K562 (cell line): ENCODE data around the gene CPSF4. TPM values are rescaled to one million over a fixed set of nuclear protein-coding genes. Genes with fewer than 3 reads are reported as not detected.

Experiments
- ATAC-seq: fragments of 200-7000 bp; cut with Tn5 transposase; 3 replicates; pipeline ENCODE4 v1.9.1; 2020; ENCODE audit warnings: moderate library complexity
- BruUV-seq: library from RNA; stranded (reverse); fragments of 400-500 nt; replicated peaks from 2 replicates; lab custom pipeline; 2021; lab: Mats Ljungman, UMichigan
- CTCF ChIA-PET: fragments of 300-600 bp; formaldehyde crosslinking; extraction: SDS; loops from one replicate; lab custom pipeline; 2021; ENCODE audit warnings: low intra/inter-chr PET ratio; lab: Yijun Ruan, JAX
- POLR2A ChIA-PET: fragments of 300-600, 350-650 bp; sonication (Branson Sonifier 250); formaldehyde crosslinking; extraction: SDS; loops from one replicate; lab custom pipeline; 2021; ENCODE audit warnings: antibody characterized with exemption, inconsistent platforms; lab: Yijun Ruan, JAX
- DNase-seq, 4 experiments: peaks; one replicate each; pipeline versions ENCODE4 v3.0.0 to v3.0.0-alpha.2; 2011 to 2018; ENCODE audit warnings: low spot score in 3 of 4, mixed read lengths in 3 of 4; ENCODE audit errors: extremely low read depth in 1 of 4
- FAIRE-seq: peaks from 2 replicates; lab custom pipeline; 2011; peaks lifted over from hg19 to GRCh38; lab: Jason Lieb, UNC
- H2AFZ ChIP-seq: 2 replicates; pipeline ENCODE4 v1.6.0; 2011; ENCODE audit warnings: low read depth, low read length, control low read depth, inconsistent platforms
- H3K27ac ChIP-seq: fragments of 200-600 bp; 3 replicates; pipeline ENCODE4 v1.8.0; 2011; ENCODE audit warnings: low read depth, mild to moderate bottlenecking, control low read depth, inconsistent platforms, low read length, moderate library complexity, mixed read lengths; ENCODE audit errors: extremely low read depth
- H3K27me3 ChIP-seq, 2 experiments: fragments of 300-600 bp in 1 of 2; 2 replicates in 1 of 2; 3 replicates in 1 of 2; pipeline versions ENCODE4 v1.6.0 to v1.8.0; 2011; ENCODE audit warnings: inconsistent platforms in 2 of 2, low read length in 2 of 2, mild to moderate bottlenecking in 1 of 2, mixed read lengths in 1 of 2, moderate library complexity in 1 of 2; ENCODE audit not compliant: control insufficient read depth in 2 of 2, insufficient read depth in 2 of 2
- H3K36me3 ChIP-seq: fragments of 300-600 bp; 3 replicates; pipeline ENCODE4 v1.8.0; 2011; ENCODE audit warnings: mild to moderate bottlenecking, low read length, inconsistent platforms; ENCODE audit not compliant: control insufficient read depth, insufficient read depth
- H3K4me1 ChIP-seq, 2 experiments: fragments of 200-600 bp in 1 of 2; replicated peaks in 1 of 2; 2 replicates in 1 of 2; 3 replicates in 1 of 2; pipeline versions ENCODE4 v1.5.1 to v1.8.0; 2011; ENCODE audit warnings: inconsistent platforms in 2 of 2, low read length in 2 of 2, mild to moderate bottlenecking in 1 of 2, mixed read lengths in 1 of 2, moderate library complexity in 1 of 2; ENCODE audit not compliant: control insufficient read depth in 2 of 2, insufficient read depth in 2 of 2
- H3K4me2 ChIP-seq: 2 replicates; pipeline ENCODE4 v1.6.1; 2011; ENCODE audit warnings: low read length, control low read depth, inconsistent platforms, mixed read lengths; ENCODE audit not compliant: insufficient read depth
- H3K4me3 ChIP-seq: fragments of 200-600 bp; sonication (generic), shearing (Covaris generic); 2 replicates; pipeline ENCODE4 v1.5.1; 2016; ENCODE audit warnings: control low read depth, inconsistent platforms
- H3K79me2 ChIP-seq: fragments of 200-600 bp; 3 replicates; pipeline ENCODE4 v1.8.0; 2011; ENCODE audit warnings: low read length, inconsistent platforms; ENCODE audit not compliant: control insufficient read depth, insufficient read depth
- H3K9ac ChIP-seq, 2 experiments: 2 replicates each; pipeline versions ENCODE4 v1.6.0 to v1.6.1; 2011; ENCODE audit warnings: low read depth in 2 of 2, low read length in 2 of 2, control low read depth in 1 of 2, inconsistent platforms in 1 of 2, mild to moderate bottlenecking in 1 of 2, mixed read lengths in 1 of 2; ENCODE audit not compliant: insufficient read depth in 1 of 2
- H3K9me1 ChIP-seq: one replicate; pipeline ENCODE4 v1.6.0; 2011; ENCODE audit warnings: inconsistent platforms, mild to moderate bottlenecking, low read length, moderate library complexity; ENCODE audit not compliant: control insufficient read depth, insufficient read depth
- H3K9me3 ChIP-seq: replicated peaks from 2 replicates; pipeline ENCODE4 v1.5.1; 2011; ENCODE audit warnings: low read depth, low read length, inconsistent platforms; ENCODE audit not compliant: control insufficient read depth, insufficient read depth
- H4K20me1 ChIP-seq: replicated peaks from 2 replicates; pipeline ENCODE4 v1.6.1; 2011; ENCODE audit warnings: low read length, inconsistent platforms, mixed read lengths; ENCODE audit not compliant: control insufficient read depth, insufficient read depth
- POLR2G ChIP-seq: fragments of 200-400 bp; formaldehyde crosslinking; IDR thresholded peaks from 2 replicates; pipeline ENCODE4 v1.6.1; 2017; ENCODE audit warnings: low read depth, mild to moderate bottlenecking, antibody characterized with exemption, low read length, moderate library complexity
- RBFOX2 ChIP-seq: fragments of 200-400 bp; formaldehyde crosslinking; IDR thresholded peaks from 2 replicates; pipeline ENCODE4 v1.6.1; 2017; ENCODE audit warnings: low read depth, mild to moderate bottlenecking, low read length, moderate library complexity
- SMARCA4 ChIP-seq: fragments of 450-650 bp; IDR thresholded peaks from 2 replicates; pipeline ENCODE4 v1.6.1; 2016
- TFAM ChIP-seq: fragments of 250-450 bp; sonication (Bioruptor Pico); conservative IDR thresholded peaks from 2 replicates; pipeline ENCODE4 v1.5.0; 2021; ENCODE audit warnings: mild to moderate bottlenecking, moderate library complexity
- THRAP3 ChIP-seq: fragments of 450-650 bp; IDR thresholded peaks from 2 replicates; pipeline ENCODE4 v1.6.1; 2016; ENCODE audit warnings: mild to moderate bottlenecking, inconsistent platforms, borderline replicate concordance
- WGBS: fragments of 100-300 bp; shearing (Covaris generic); methylation state at CpG from one replicate; pipeline ENCODE4 v1.1.6; 2016; ENCODE audit warnings: low coverage, mixed read lengths; ENCODE audit not compliant: insufficient coverage; ENCODE audit errors: missing lambda C conversion rate; 5-methylcytosine and 5-hydroxymethylcytosine counted together
- in situ Hi-C: fragments of 300-500 bp; cut with MboI; formaldehyde crosslinking; loops from 4 replicates; pipeline ENCODE4 v1.15.0; 2018; ENCODE audit warnings: inconsistent platforms, mixed read lengths
- intact Hi-C: fragments of 100-400 bp; cut with micrococcal nuclease; formaldehyde crosslinking; loops from 2 replicates; pipeline ENCODE4 v1.14.2; 2022
- polyA plus RNA-seq, 8 experiments: library from polyadenylated mRNA; depleted of rRNA in 4 of 8; stranded (reverse) in 5 of 8; unstranded in 3 of 8; fragments of >200 nt; fragmentation: Nextera tagmentation in 2 of 8; fragmentation: Illumina TruSeq in 1 of 8; extraction: Ambion mirVana in 2 of 8; extraction: Trizol in 1 of 8; gene quantifications; 2 replicates each; pipeline versions ENCODE4 v1.2.1 to v1.2.3, GENCODE V29; 2011 to 2014; ENCODE audit warnings: inconsistent platforms in 1 of 8, missing spikeins in 1 of 8
- total RNA-seq, 7 experiments: library from RNA; depleted of rRNA in 6 of 7; stranded (reverse); fragments of >200 nt in 6 of 7; fragmentation: Illumina TruSeq in 2 of 7; extraction: Trizol in 2 of 7; gene quantifications; 2 replicates each; pipeline versions ENCODE4 v1.2.1 to v1.2.3, GENCODE V29; 2011 to 2021; ENCODE audit warnings: low replicate concordance in 1 of 7

The CPSF4 gene
- total and polyA plus RNA-seq, 9 of the 15 experiments (the other 6 are each of a cell fraction or from before 2014, with no cell fraction given): 16.9 to 118 (median 71.7) TPM

GRCh38 chr7:99422625-99423024, 16.1 kb upstream of the CPSF4 start:
- H3K9me1 ChIP-seq: peaks cover 8% of the 10 kb centered on the region
- H3K27ac ChIP-seq: peak overlapping the region; percentile 8; the same call in 2 of the 3 replicates
- H3K79me2 ChIP-seq: peaks cover 5% of the 10 kb centered on the region; the same call in 1 of the 3 replicates
- in situ Hi-C loops (no loop called here), intact Hi-C loops (no loop called here)
- FAIRE-seq (no peak), ATAC-seq (no peak), DNase-seq (no peak)
- ChIA-PET CTCF (interaction anchor here (0.5 kb wide), 1 partner anchor 419 kb away, joined by 3 read pairs; no protein-coding TSS in a partner anchor), POLR2A (interaction anchor here (0.7 to 2.4 kb wide), 5 partner anchors 9 to 92 kb away, joined by 3 to 11 read pairs (median 4); partner anchors contain the start of genes BUD31 and PDAP1)
- H4K20me1 ChIP-seq: peaks cover 7% of the 10 kb centered on the region
- TF ChIP-seq SMARCA4 (0 out of 2 replicates have a peak, but pooled peaks have one; percentile 3), TFAM (CRISPR knock-in tag) (no peak)
- no TSS peak for BruUV-seq
- H2AFZ ChIP-seq: no peak overlapping the region
- H3K36me3 ChIP-seq: peaks cover 81% of the 10 kb centered on the region
- H3K4me1 ChIP-seq: peaks cover 9 to 35% of the 10 kb centered on the region in 2 experiments; a peak in 4 of 5 replicates
- H3K4me3 ChIP-seq: no peak overlapping the region
- H3K9ac ChIP-seq: no peak overlapping the region; a peak in 1 of 4 replicates
- H3K4me2 ChIP-seq: no peak overlapping the region
- H3K9me3 ChIP-seq: no peaks in the 10 kb centered on the region
- H3K27me3 ChIP-seq: no peaks in the 10 kb centered on the region
- 31% methylated on average over 5 of the region's 5 CpGs for whole genome bisulfite sequencing

GRCh38 chr7:99424932-99425730, 13.6 kb upstream of the CPSF4 start:
- POLR2A ChIA-PET: interaction anchor here (0.8 to 1.7 kb wide), 5 partner anchors 8 to 39 kb away, joined by 3 to 12 read pairs (median 3); partner anchors contain the start of genes BUD31 and PDAP1
- Histone ChIP-seq H3K27ac (no peak overlapping the region), H3K9ac (peak overlapping the region in 1 of 2 experiments; percentile 8; a peak in 1 of 4 replicates), H4K20me1 (peaks cover 6% of the 10 kb centered on the region), H3K9me1 (peaks cover 7% of the 10 kb centered on the region), H3K4me1 (peaks cover 9 to 23% of the 10 kb centered on the region in 2 experiments; a peak in 4 of 5 replicates), H3K4me3 (no peak overlapping the region), H3K36me3 (peaks cover 76% of the 10 kb centered on the region), H2AFZ (no peak overlapping the region), H3K4me2 (no peak overlapping the region), H3K9me3 (no peaks in the 10 kb centered on the region), H3K27me3 (no peaks in the 10 kb centered on the region), H3K79me2 (peaks cover 4% of the 10 kb centered on the region; the same call in 1 of the 3 replicates)
- DNase-seq: no peak
- in situ Hi-C loops: no loop called here
- TF ChIP-seq POLR2G (peak; percentile 45; the same call in 1 of the 2 replicates), RBFOX2 (peak; percentile 48), THRAP3 (no peak)
- ATAC-seq: no peak
- no peak for FAIRE-seq
- no TSS peak for BruUV-seq
- CTCF ChIA-PET: no interaction called here
- WGBS: 92% methylated on average over 24 of the region's 24 CpGs
- intact Hi-C loops: no loop called here
